ENCODE data around the gene SUMO4. TPM values are rescaled to one million over a fixed set of nuclear protein-coding genes. Genes with fewer than 3 reads are reported as not detected.

SUMO4 gene
- total and polyA plus RNA-seq, 9 of the 15 experiments (the other 6 are each of a cell fraction or from before 2014, with no cell fraction given) = 0.20 to 1.9 (median 0.50) TPM; not detected in 2

DNA sequence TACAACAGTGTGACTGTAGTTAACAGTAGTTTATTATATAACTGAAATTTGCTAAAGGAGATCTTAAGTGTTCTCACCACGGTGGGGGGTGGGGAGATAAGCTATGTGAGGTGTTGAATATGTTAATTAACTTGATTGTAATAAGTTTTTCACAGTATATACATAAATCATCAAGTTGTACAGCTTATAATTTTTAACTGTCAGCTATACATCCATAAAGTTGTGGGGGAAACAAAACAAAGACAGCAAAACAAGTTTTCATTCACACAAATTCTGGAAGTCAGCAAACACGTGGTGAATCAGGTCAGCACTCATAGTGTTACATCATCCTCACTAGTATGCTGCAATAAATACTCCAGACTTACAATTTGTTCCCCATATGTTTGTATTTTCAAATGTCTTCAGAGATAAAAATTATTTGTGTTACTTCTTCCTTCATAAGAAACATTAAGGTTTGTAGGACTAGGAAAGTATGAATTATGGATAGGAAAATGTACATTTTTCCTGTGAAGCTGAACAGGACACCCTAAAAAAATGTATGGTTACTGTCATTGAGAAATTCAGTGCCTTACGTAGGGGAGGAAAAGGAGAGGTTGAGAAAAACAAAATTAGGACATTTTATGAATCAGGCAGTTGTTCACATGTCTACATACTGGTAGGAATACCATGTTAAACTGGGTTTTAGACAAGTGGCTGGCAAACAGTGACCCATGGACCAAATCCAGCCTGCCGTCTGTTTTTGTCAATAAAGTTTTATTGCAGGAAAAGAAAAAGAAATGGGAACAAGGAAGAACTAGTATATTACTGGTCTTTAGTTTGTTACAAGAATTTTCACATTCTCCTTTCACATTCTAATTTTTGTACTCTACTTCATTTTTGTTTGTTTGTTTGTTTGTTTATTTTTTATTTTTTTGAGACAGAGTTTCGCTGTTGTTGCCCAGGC lies 6.0 kb downstream of the SUMO4 start (continued):
- no peak for TF ChIP-seq RB1 (IDR thresholded peaks at IDR 0.05; ENCODE audit: low read depth)
- no peak for TF ChIP-seq PURB (CRISPR knock-in tag; IDR thresholded peaks at IDR 0.05; ENCODE audit: low read depth)
- TF ChIP-seq, protein P1, sequence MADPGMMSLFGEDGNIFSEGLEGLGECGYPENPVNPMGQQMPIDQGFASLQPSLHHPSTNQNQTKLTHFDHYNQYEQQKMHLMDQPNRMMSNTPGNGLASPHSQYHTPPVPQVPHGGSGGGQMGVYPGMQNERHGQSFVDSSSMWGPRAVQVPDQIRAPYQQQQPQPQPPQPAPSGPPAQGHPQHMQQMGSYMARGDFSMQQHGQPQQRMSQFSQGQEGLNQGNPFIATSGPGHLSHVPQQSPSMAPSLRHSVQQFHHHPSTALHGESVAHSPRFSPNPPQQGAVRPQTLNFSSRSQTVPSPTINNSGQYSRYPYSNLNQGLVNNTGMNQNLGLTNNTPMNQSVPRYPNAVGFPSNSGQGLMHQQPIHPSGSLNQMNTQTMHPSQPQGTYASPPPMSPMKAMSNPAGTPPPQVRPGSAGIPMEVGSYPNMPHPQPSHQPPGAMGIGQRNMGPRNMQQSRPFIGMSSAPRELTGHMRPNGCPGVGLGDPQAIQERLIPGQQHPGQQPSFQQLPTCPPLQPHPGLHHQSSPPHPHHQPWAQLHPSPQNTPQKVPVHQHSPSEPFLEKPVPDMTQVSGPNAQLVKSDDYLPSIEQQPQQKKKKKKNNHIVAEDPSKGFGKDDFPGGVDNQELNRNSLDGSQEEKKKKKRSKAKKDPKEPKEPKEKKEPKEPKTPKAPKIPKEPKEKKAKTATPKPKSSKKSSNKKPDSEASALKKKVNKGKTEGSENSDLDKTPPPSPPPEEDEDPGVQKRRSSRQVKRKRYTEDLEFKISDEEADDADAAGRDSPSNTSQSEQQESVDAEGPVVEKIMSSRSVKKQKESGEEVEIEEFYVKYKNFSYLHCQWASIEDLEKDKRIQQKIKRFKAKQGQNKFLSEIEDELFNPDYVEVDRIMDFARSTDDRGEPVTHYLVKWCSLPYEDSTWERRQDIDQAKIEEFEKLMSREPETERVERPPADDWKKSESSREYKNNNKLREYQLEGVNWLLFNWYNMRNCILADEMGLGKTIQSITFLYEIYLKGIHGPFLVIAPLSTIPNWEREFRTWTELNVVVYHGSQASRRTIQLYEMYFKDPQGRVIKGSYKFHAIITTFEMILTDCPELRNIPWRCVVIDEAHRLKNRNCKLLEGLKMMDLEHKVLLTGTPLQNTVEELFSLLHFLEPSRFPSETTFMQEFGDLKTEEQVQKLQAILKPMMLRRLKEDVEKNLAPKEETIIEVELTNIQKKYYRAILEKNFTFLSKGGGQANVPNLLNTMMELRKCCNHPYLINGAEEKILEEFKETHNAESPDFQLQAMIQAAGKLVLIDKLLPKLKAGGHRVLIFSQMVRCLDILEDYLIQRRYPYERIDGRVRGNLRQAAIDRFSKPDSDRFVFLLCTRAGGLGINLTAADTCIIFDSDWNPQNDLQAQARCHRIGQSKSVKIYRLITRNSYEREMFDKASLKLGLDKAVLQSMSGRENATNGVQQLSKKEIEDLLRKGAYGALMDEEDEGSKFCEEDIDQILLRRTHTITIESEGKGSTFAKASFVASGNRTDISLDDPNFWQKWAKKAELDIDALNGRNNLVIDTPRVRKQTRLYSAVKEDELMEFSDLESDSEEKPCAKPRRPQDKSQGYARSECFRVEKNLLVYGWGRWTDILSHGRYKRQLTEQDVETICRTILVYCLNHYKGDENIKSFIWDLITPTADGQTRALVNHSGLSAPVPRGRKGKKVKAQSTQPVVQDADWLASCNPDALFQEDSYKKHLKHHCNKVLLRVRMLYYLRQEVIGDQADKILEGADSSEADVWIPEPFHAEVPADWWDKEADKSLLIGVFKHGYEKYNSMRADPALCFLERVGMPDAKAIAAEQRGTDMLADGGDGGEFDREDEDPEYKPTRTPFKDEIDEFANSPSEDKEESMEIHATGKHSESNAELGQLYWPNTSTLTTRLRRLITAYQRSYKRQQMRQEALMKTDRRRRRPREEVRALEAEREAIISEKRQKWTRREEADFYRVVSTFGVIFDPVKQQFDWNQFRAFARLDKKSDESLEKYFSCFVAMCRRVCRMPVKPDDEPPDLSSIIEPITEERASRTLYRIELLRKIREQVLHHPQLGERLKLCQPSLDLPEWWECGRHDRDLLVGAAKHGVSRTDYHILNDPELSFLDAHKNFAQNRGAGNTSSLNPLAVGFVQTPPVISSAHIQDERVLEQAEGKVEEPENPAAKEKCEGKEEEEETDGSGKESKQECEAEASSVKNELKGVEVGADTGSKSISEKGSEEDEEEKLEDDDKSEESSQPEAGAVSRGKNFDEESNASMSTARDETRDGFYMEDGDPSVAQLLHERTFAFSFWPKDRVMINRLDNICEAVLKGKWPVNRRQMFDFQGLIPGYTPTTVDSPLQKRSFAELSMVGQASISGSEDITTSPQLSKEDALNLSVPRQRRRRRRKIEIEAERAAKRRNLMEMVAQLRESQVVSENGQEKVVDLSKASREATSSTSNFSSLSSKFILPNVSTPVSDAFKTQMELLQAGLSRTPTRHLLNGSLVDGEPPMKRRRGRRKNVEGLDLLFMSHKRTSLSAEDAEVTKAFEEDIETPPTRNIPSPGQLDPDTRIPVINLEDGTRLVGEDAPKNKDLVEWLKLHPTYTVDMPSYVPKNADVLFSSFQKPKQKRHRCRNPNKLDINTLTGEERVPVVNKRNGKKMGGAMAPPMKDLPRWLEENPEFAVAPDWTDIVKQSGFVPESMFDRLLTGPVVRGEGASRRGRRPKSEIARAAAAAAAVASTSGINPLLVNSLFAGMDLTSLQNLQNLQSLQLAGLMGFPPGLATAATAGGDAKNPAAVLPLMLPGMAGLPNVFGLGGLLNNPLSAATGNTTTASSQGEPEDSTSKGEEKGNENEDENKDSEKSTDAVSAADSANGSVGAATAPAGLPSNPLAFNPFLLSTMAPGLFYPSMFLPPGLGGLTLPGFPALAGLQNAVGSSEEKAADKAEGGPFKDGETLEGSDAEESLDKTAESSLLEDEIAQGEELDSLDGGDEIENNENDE (IDR thresholded peaks at IDR 0.05; ENCODE audit: low read depth, low read length) = no peak
- peak; percentile 25; the same call in 1 of the 2 replicates for TF ChIP-seq NFXL1 (CRISPR knock-in tag; IDR thresholded peaks at IDR 0.05)
- TF ChIP-seq OTX1 (CRISPR knock-in tag; IDR thresholded peaks at IDR 0.05) = no peak
- no peak for TF ChIP-seq CREBBP (IDR thresholded peaks at IDR 0.05; ENCODE audit: low read depth, low read length)
- TF ChIP-seq FOSL1 (tag; conservative IDR thresholded peaks at IDR 0.05) = peak; percentile 30; the same call in 1 of the 2 replicates
- TF ChIP-seq POLR2AphosphoS2 (IDR thresholded peaks at IDR 0.05; ENCODE audit: low read length) = no peak
- no peak for TF ChIP-seq NONO (IDR thresholded peaks at IDR 0.05; ENCODE audit: low read depth in 2 of 2, low read length in 1 of 2)
- no peak for TF ChIP-seq CC2D1A (IDR thresholded peaks at IDR 0.05)
- TF ChIP-seq ASH1L (IDR thresholded peaks at IDR 0.05; ENCODE audit: borderline replicate concordance, low read depth, partially characterized antibody) = no peak
- TF ChIP-seq SMAD3 (CRISPR knock-in tag; conservative IDR thresholded peaks at IDR 0.05) = no peak
- TF ChIP-seq ZFP30 (CRISPR knock-in tag; IDR thresholded peaks at IDR 0.05; ENCODE audit: borderline replicate concordance) = no peak

Data from K562 (cell line).